Measurements from ENCODE around the gene DYNC2I2.

DYNC2I2 gene

GRCh38 chr9:128629136-128629535 is 27.5 kb downstream of the DYNC2I2 start:
- TF ChIP-seq, protein P1, sequence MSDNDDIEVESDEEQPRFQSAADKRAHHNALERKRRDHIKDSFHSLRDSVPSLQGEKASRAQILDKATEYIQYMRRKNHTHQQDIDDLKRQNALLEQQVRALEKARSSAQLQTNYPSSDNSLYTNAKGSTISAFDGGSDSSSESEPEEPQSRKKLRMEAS (IDR thresholded peaks at IDR 0.05): no peak
- TF ChIP-seq RAD21 (IDR thresholded peaks at IDR 0.05; ENCODE audit: low read depth) (no peak), CEBPB (IDR thresholded peaks at IDR 0.05) (no peak), ZBTB7A (IDR thresholded peaks at IDR 0.05; ENCODE audit: low read depth) (no peak), YY1 (IDR thresholded peaks at IDR 0.05; ENCODE audit: low read depth) (no peak)

GRCh38 chr9:128628471-128629048 is 28.1 kb downstream of the DYNC2I2 start:
- TF ChIP-seq NFIC (IDR thresholded peaks at IDR 0.05): peak; percentile 54
- no peak for TF ChIP-seq ZBTB7A (IDR thresholded peaks at IDR 0.05; ENCODE audit: low read depth)
- TF ChIP-seq TAF1 (IDR thresholded peaks at IDR 0.05; ENCODE audit: low read depth): no peak
- no peak for TF ChIP-seq FOXM1 (IDR thresholded peaks at IDR 0.05; ENCODE audit: borderline replicate concordance, low read depth)

GRCh38 chr9:128627906-128628305 is 28.7 kb downstream of the DYNC2I2 start:
- TF ChIP-seq, protein P1 (IDR thresholded peaks at IDR 0.05): no peak
- TF ChIP-seq FOXM1 (IDR thresholded peaks at IDR 0.05; ENCODE audit: borderline replicate concordance, low read depth) (no peak), EP300 (IDR thresholded peaks at IDR 0.05; ENCODE audit: borderline replicate concordance) (no peak), TEAD4 (IDR thresholded peaks at IDR 0.05) (no peak), CREB1 (IDR thresholded peaks at IDR 0.05; ENCODE audit: low read depth) (no peak), TAF1 (IDR thresholded peaks at IDR 0.05; ENCODE audit: low read depth) (no peak), CEBPB (IDR thresholded peaks at IDR 0.05) (no peak), RAD21 (IDR thresholded peaks at IDR 0.05; ENCODE audit: low read depth) (no peak), TCF12 (IDR thresholded peaks at IDR 0.05; ENCODE audit: low read depth) (no peak), YY1 (IDR thresholded peaks at IDR 0.05; ENCODE audit: low read depth) (no peak), ZBTB7A (IDR thresholded peaks at IDR 0.05; ENCODE audit: low read depth) (no peak), NFIC (IDR thresholded peaks at IDR 0.05) (no peak), EGR1 (IDR thresholded peaks at IDR 0.05) (no peak)
- TF ChIP-seq, protein P2, sequence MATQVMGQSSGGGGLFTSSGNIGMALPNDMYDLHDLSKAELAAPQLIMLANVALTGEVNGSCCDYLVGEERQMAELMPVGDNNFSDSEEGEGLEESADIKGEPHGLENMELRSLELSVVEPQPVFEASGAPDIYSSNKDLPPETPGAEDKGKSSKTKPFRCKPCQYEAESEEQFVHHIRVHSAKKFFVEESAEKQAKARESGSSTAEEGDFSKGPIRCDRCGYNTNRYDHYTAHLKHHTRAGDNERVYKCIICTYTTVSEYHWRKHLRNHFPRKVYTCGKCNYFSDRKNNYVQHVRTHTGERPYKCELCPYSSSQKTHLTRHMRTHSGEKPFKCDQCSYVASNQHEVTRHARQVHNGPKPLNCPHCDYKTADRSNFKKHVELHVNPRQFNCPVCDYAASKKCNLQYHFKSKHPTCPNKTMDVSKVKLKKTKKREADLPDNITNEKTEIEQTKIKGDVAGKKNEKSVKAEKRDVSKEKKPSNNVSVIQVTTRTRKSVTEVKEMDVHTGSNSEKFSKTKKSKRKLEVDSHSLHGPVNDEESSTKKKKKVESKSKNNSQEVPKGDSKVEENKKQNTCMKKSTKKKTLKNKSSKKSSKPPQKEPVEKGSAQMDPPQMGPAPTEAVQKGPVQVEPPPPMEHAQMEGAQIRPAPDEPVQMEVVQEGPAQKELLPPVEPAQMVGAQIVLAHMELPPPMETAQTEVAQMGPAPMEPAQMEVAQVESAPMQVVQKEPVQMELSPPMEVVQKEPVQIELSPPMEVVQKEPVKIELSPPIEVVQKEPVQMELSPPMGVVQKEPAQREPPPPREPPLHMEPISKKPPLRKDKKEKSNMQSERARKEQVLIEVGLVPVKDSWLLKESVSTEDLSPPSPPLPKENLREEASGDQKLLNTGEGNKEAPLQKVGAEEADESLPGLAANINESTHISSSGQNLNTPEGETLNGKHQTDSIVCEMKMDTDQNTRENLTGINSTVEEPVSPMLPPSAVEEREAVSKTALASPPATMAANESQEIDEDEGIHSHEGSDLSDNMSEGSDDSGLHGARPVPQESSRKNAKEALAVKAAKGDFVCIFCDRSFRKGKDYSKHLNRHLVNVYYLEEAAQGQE (IDR thresholded peaks at IDR 0.05; ENCODE audit: low read depth): no peak
- TF ChIP-seq, protein P3, sequence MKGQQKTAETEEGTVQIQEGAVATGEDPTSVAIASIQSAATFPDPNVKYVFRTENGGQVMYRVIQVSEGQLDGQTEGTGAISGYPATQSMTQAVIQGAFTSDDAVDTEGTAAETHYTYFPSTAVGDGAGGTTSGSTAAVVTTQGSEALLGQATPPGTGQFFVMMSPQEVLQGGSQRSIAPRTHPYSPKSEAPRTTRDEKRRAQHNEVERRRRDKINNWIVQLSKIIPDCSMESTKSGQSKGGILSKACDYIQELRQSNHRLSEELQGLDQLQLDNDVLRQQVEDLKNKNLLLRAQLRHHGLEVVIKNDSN (IDR thresholded peaks at IDR 0.05): no peak

DNA sequence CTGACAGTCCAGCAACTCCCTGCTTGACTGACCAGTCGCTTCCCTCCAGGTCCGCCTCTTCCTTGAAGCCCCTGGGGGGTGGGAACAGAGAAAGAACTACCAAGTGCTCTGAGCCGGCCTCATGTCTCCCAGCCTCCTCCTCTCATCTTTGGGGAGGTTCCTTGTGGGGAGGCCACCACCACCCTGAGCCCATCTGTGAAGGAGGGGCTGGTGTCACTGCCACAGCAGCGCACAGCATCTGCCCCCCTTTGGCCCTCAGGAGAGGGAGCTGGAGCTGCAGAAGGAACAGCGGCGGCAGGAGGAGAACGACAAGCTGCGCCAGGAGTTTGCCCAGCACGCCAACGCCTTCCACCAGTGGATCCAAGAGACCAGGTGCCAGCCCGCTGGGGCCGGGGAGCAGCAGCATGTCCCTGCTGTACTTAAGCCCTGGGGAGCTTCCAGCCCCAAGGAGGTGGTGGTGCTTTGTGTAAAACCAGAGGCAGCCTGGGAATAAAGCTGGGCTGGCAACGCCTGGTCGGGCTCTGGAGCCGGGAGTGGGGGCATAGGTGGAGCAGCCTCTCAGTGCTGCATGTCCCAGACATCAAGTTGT is 29.4 kb downstream of the DYNC2I2 start:
- TF ChIP-seq RAD21 (IDR thresholded peaks at IDR 0.05; ENCODE audit: low read depth): no peak
- no peak for TF ChIP-seq TCF12 (IDR thresholded peaks at IDR 0.05; ENCODE audit: low read depth)
- TF ChIP-seq EP300 (IDR thresholded peaks at IDR 0.05; ENCODE audit: borderline replicate concordance): no peak
- TF ChIP-seq ZBTB7A (IDR thresholded peaks at IDR 0.05; ENCODE audit: low read depth): no peak
- TF ChIP-seq, protein P3 (IDR thresholded peaks at IDR 0.05): no peak
- TF ChIP-seq EGR1 (IDR thresholded peaks at IDR 0.05): no peak
- TF ChIP-seq YY1 (IDR thresholded peaks at IDR 0.05; ENCODE audit: low read depth): no peak
- TF ChIP-seq CEBPB (IDR thresholded peaks at IDR 0.05): no peak
- TF ChIP-seq NFIC (IDR thresholded peaks at IDR 0.05): no peak
- TF ChIP-seq TEAD4 (IDR thresholded peaks at IDR 0.05): no peak
- no peak for TF ChIP-seq CREB1 (IDR thresholded peaks at IDR 0.05; ENCODE audit: low read depth)
- TF ChIP-seq, protein P2 (IDR thresholded peaks at IDR 0.05; ENCODE audit: low read depth): no peak
- TF ChIP-seq, protein P1 (IDR thresholded peaks at IDR 0.05): no peak
- no peak for TF ChIP-seq FOXM1 (IDR thresholded peaks at IDR 0.05; ENCODE audit: borderline replicate concordance, low read depth)

- TF ChIP-seq TEAD4 (IDR thresholded peaks at IDR 0.05): no peak
- TF ChIP-seq, protein P3 (IDR thresholded peaks at IDR 0.05): no peak
- no peak for TF ChIP-seq CEBPB (IDR thresholded peaks at IDR 0.05)
- no peak for TF ChIP-seq EP300 (IDR thresholded peaks at IDR 0.05; ENCODE audit: borderline replicate concordance)
- TF ChIP-seq RAD21 (IDR thresholded peaks at IDR 0.05; ENCODE audit: low read depth): no peak
- TF ChIP-seq EGR1 (IDR thresholded peaks at IDR 0.05): no peak
- no peak for TF ChIP-seq TCF12 (IDR thresholded peaks at IDR 0.05; ENCODE audit: low read depth)
- TF ChIP-seq, protein P2 (IDR thresholded peaks at IDR 0.05; ENCODE audit: low read depth): no peak
- TF ChIP-seq FOXM1 (IDR thresholded peaks at IDR 0.05; ENCODE audit: borderline replicate concordance, low read depth): no peak
- TF ChIP-seq ZBTB7A (IDR thresholded peaks at IDR 0.05; ENCODE audit: low read depth): no peak
Measured at GRCh38 chr9:128626181-128626580, 30.5 kb downstream of the DYNC2I2 start.
